Colon (tissue), 2 donors: Measurements from ENCODE around the gene GGTLC1.
"Not testable (repeated sequence)": the region's sequence is repeated elsewhere in the genome, so short reads cannot be mapped to it uniquely, and the experiment has no call there.

Experiments
- FAIRE-seq: peaks from 2 replicates; lab custom pipeline; 2012; peaks lifted over from hg19 to GRCh38; lab: Jason Lieb, UNC
- donor health status: control.
- donor health status: control.

The GGTLC1 gene

GRCh38 chr20:23988561-23988960, at the start of gene GGTLC1:
TSS of gene GGTLC1 (minus strand) at chr20:23988779. CDS start at chr20:23986611, 2,168 bp downstream.
- FAIRE-seq: no peak

- FAIRE-seq: no peak
These were observed 46.2 kb upstream of the GGTLC1 start for GRCh38 chr20:24034820-24035219.

GRCh38 chr20:24033565-24033964, 45.0 kb upstream of the GGTLC1 start:
- FAIRE-seq: no peak

- no peak for FAIRE-seq
These were observed 44.6 kb upstream of the GGTLC1 start for GRCh38 chr20:24033151-24033550.

GRCh38 chr20:24032400-24032898, 43.9 kb upstream of the GGTLC1 start:
- FAIRE-seq: no peak

- FAIRE-seq: no peak
These were observed 38.6 kb upstream of the GGTLC1 start for GRCh38 chr20:24027229-24027628.

- no peak for FAIRE-seq
These were observed 34.1 kb upstream of the GGTLC1 start for GRCh38 chr20:24022621-24023180.

GRCh38 chr20:24018796-24019195, 30.2 kb upstream of the GGTLC1 start:
- FAIRE-seq: no peak

- FAIRE-seq: no peak
These were observed 28.8 kb upstream of the GGTLC1 start for GRCh38 chr20:24017458-24017755.

- no peak for FAIRE-seq
These were observed 28.3 kb upstream of the GGTLC1 start for GRCh38 chr20:24016607-24017457.

- no peak for FAIRE-seq
These were observed 25.4 kb upstream of the GGTLC1 start for GRCh38 chr20:24013953-24014352.

- no peak for FAIRE-seq
These were observed 22.7 kb upstream of the GGTLC1 start for GRCh38 chr20:24011282-24011681.

- FAIRE-seq: no peak
These were observed 19.2 kb upstream of the GGTLC1 start for GRCh38 chr20:24007758-24008157.

- FAIRE-seq: no peak
These were observed 18.6 kb upstream of the GGTLC1 start for GRCh38 chr20:24007073-24007595.

GRCh38 chr20:24006626-24007025, 18.0 kb upstream of the GGTLC1 start:
- no peak for FAIRE-seq

- no peak for FAIRE-seq
These were observed 15.9 kb upstream of the GGTLC1 start for GRCh38 chr20:24004471-24004870.

- FAIRE-seq: no peak
These were observed 14.3 kb upstream of the GGTLC1 start for GRCh38 chr20:24002896-24003295.

- no peak for FAIRE-seq
These were observed 13.3 kb upstream of the GGTLC1 start for GRCh38 chr20:24001712-24002405.

- FAIRE-seq: no peak
These were observed 10.3 kb upstream of the GGTLC1 start for GRCh38 chr20:23998844-23999243.

- FAIRE-seq: no peak
These were observed 9.8 kb upstream of the GGTLC1 start for GRCh38 chr20:23998392-23998791.

GRCh38 chr20:23995905-23996666, 7.5 kb upstream of the GGTLC1 start:
- FAIRE-seq: peak; percentile 99

- not testable (repeated sequence) for FAIRE-seq
These were observed 6.7 kb upstream of the GGTLC1 start for GRCh38 chr20:23995291-23995690.
